ENCODE measurements around the gene PIGU.

PIGU gene

DNA sequence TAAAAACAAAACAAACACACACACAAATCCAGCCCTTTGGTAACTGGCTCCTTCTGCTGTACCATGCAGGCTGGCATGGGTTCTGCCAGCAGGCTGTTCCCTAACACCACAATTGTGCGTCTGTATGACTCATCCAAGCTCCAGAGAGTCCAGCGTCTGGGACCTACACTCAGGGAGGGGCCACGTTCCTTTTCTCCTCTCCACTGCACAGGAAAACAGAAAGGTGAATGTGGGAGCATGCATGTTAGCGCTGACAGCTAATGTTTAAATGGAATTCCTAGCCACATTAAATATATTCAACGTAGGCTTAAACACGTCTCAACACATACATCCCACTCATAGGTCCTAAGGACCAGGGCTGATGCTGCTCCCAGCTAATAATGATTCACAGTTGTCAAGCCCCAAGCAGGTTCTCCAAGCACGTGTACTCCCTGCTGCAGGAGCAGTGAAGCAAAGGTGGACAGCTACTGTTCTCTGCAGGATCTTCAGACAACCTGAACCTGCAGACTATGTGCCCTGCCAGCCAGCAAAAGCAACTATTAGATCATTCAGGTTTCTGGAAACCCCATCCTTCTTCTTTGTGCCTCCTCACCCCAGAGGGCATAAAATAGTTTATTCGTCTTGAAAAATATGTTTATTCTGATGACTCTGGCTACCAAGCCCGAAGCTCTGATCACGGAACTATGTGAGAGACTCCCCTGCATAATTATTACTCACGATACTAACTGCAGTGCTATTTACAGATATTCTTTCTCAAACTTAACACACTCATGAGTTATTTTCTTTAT is 97.5 kb downstream of the PIGU start:
- no peak for DNase-seq (ENCODE audit: low read depth in 3 of 3)

DNA sequence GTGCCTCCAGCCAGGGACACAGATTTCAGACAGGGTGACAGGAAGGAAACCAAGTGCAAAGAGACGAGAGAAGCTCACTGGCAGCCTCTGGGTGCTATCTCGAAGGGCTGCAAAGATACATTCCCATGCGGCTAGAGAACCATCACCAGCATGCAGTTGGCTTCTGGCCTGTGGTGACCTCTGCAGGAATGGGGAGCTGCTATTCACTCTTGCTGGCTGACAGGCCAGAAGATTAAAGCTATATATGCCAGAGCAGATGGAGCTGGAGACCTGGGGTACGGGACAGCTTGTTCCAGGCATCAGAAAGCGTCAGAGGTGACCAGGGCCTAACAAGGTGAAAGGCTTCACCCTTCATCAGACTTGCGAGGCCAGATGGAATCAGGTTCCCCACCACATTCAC is 98.4 kb downstream of the PIGU start:
- DNase-seq (ENCODE audit: low read depth in 3 of 3), result no peak

DNA sequence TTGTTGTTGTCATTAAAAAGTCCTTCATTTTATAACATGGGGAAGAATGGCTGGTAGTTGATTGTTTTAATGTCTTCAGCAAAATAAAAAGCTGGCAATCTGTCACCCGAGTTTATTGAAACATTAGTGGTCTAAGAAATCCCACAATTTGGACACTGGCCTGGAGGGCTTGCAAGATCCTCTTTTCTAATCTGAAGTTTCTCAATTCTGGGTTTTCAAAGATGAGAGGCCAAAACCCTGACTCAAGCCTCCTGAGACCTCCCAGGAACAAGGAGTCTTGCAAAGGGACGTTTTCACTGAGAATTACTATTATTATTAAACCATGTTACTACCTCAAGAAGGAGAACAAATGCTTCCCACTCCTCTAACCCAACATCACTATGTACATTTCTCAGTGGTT is 98.9 kb downstream of the PIGU start:
- no peak for DNase-seq (ENCODE audit: low read depth in 3 of 3)

DNA sequence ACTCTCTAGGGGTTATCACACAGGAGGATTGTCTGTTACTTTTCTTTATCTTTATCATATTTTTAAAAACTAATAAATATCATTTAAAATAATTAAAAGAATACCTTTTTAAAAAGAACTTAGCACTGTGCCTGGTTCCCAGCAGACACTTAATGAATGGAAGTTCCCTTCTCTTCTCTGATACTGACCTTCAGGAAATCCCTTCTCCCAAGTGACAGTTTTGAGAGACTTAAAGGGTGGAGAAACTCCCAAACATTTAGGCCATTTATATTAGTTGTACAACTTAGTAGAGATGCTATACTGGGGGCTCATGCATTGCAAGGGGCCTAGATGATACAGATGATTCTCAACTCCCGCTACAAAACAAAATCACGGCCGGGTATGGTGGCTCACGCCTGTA is 99.8 kb downstream of the PIGU start:
- DNase-seq (ENCODE audit: low read depth in 3 of 3), result no peak

DNA sequence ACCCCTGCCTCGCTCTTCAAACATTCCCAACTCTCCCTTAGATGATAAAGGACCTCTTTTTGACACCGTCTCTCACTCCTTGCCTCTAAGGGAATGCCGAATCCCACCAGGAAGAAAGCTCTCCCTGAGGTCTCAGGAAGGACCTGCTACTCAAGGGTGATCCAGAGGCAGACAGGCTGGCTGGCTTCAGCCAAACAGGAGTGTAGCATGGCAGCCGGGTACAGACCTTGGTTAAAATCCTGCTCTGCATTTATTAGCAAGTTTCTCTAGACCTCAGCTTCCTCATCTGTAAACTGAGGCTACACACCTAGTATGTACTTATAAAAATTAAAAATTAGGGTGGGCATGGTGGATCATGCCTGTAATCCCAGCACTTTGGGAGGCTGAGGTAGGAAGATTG is 101.1 kb downstream of the PIGU start:
- no peak for DNase-seq (ENCODE audit: low read depth in 3 of 3)

DNA sequence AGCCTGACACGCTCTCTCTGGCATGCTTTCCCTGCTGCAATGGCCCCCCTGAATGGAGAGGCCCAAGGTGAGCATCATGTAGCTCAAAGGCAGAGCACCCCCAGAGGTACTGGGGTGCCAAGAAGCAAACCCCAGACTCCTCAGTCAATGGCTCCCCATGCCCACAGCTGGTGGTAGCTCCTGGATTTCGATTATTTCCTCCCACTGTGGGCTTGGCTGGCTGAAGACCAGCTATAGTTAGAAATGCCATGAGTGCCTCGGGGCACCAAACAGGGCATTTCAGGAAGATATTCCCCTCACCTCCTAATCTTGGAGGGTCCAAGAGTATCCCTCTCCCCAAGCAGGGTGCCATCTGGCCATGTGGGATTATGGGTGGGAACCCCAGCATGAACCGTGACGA is 101.6 kb downstream of the PIGU start:
- no peak for DNase-seq (ENCODE audit: low read depth in 3 of 3)

GRCh38 chr20:34574861-34575260 is 102.0 kb downstream of the PIGU start:
- no peak for DNase-seq (ENCODE audit: low read depth in 3 of 3)

GRCh38 chr20:34574426-34574825 is 102.5 kb downstream of the PIGU start:
- DNase-seq (ENCODE audit: low read depth in 3 of 3), result no peak

DNA sequence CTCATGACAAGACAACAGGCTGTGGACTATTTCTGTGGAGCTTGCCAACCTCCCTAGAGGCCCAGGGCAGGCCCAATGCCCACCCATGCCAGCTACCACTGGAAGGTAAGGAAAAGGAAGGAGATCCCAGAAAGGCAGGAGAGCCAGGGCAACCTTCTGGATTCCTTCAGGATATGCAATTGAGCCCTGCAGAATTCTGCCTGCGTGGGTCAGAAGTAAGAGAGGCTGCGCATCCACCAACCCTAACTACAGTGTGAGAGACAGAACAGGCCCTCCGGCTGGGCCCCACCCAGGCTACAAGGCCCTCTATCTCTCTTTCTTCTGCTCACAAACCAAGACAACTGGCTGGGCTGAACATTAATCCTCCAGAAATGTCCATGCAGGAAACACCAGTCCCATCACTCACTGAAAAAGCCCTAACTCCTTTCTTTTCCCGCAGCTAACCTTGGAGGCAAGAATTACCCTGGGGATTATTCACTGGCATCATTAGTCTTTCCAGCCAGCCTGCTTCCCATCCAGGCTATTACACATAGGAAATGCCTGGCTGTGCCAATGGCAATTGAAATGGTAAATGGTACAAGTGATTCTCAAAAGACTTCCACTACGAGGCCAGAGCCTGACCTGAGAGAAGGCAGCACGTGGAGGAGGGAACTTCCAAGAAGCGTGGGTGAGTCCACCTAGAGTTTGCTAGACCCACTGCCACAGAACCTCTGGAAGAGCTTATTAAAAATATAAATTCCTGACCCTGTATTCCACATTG is 103.2 kb downstream of the PIGU start:
- no peak for DNase-seq (ENCODE audit: low read depth in 3 of 3)

GRCh38 chr20:34571753-34572152 is 105.1 kb downstream of the PIGU start:
- no peak for DNase-seq (ENCODE audit: low read depth in 3 of 3)

GRCh38 chr20:34570859-34571306 is 106.0 kb downstream of the PIGU start:
- no peak for DNase-seq (ENCODE audit: low read depth in 3 of 3)

- no peak for DNase-seq (ENCODE audit: low read depth in 3 of 3)
These were observed 107.3 kb downstream of the PIGU start for GRCh38 chr20:34569598-34569997.

DNA sequence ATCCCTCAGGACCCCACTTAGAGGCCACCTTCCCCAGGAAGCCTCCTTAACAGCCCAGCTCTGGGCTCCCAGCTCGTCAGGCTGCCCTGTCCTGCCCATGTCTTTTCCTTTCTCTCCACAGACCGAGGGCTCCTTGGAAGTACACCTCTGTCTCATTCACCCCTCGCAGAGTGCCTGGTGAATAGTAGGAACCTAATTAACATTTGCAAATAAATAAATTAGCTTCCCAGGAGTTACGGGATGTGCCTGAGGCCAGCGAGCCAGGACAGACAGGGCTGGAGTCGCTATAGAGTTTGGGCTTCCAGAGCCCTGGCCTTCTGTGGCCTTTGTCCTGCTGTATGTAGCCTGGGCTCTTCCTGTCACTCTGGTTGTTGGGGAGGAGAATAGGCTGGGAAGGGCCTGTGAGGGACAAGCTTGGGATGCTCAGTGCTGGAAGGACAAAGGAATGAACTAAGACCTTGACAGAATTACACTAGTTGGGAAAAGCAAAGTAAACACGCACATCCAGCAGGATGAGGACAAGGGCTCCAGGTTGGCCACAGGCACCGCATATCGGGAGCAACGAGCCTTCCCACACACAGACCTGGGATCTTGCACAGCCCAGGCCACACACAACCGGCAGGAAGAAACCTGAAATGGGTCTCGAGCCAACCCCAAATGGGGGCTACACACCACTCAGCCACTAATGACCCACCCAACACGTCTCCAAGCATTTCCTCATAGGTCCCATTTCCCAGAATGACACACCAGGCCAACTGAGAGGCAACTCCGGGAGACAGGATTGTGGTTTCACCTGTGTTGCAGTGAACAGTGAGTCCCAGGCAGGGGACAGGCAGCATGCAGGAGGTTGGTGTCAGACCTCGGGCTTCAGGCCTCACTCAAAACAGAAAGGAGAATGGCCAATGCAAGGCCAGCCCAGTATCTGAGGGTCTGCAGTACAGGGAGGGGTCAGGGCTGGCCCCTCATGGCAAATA is 108.7 kb downstream of the PIGU start:
- no peak for DNase-seq (ENCODE audit: low read depth in 3 of 3)

GRCh38 chr20:34566978-34567891 is 109.7 kb downstream of the PIGU start:
- DNase-seq (ENCODE audit: low read depth in 3 of 3), result no peak

DNA sequence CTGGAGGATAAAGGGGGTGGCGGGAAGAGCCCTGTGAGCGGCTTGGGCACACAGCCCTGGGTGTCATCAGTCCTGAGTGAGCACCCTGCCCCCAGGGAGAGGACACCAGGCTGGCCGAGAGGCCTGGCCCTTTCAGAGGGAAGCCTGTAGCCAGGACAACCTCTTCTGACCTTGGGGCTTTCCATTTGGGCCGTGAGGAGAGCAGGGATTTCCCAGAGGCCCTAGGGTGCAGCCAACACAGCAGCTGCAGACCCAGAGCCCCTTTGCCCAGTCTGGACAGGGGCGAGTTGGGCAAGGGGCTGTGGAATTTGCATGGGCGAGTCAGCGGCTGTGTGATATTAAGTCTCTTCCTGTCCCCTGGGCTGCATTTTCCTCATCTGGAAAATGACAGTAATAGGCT is 112.1 kb downstream of the PIGU start:
- DNase-seq (ENCODE audit: low read depth in 3 of 3), result no peak

DNA sequence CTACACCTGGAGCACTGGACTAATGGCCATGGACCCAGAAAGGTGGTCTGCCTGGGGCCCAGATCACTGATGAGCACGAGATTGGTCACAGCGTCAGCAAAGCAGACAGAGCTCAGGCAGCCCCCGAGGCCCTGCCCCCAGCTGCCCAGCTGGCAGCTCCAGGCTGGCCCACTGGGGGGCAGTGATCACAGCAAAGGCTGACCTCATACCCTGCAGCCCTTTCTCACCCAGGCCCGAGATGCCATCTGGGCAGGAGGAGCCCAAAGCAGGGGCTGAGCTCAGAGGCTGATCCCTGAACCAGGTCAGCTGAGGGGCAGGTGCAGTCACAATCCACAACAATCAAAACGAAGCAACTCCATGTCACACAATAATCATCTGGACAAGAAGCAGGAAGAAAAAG is 114.3 kb downstream of the PIGU start:
- no peak for DNase-seq (ENCODE audit: low read depth in 3 of 3)

DNA sequence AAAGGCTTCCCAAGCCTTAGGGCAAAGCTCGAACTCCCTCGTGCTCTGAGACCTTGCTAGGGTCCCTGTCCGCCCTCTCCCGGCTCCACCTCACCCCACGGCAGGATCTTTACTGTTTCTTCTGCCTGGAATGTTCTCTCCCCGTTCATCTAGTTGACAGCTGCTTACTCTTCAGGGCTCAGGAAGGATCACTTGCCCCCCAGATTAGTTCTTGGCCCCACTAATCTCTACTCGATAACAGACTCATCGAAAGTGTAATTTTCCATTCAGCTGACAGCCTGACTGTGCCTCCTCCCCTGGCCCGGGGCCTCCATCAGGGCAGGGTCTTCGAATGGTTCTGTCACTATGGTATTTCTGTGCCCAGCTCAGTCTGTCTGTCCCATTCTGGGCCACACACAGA is 115.2 kb downstream of the PIGU start:
- no peak for DNase-seq (ENCODE audit: low read depth in 3 of 3)

DNA sequence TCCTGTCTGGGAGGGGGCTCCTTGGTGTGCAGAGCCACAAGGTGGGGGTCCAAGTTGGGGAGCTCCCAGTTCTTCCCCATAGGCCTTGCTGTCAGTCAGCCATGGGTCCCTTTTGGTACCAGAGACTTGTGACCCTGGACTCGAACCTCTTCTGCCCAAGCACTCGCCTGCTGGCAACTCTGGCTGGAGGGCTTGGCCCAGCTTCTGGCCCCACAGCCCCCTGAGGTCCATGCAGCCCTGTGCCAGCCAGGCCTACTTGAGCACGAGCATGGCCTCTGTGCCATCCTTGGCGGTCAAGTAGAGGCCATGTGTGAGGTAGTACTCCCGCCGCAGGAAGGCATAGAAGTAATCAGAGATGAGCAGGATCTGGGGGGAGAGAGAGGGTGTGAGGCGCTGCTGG is 116.3 kb downstream of the PIGU start:
- DNase-seq (ENCODE audit: low read depth in 3 of 3), result no peak

DNA sequence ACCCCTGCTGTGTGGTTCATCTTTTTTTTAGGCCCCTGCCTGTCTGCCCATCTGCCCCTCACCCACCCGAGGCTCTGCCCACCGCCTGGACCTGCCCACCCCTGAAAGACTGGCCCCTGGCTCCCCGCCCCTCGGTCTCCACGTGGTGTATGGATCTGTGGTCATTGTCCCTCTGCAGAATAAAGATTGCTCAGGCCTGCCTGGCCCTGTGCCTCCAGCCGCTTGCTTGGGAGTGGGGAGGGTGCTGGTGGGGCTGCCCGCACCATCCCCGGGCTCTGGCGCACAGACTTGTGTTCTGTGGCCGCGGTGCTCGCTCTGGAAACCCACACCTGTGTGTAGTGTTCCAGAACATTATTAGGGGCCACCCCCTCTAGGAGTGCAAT is 116.8 kb downstream of the PIGU start:
- no peak for DNase-seq (ENCODE audit: low read depth in 3 of 3)

DNA sequence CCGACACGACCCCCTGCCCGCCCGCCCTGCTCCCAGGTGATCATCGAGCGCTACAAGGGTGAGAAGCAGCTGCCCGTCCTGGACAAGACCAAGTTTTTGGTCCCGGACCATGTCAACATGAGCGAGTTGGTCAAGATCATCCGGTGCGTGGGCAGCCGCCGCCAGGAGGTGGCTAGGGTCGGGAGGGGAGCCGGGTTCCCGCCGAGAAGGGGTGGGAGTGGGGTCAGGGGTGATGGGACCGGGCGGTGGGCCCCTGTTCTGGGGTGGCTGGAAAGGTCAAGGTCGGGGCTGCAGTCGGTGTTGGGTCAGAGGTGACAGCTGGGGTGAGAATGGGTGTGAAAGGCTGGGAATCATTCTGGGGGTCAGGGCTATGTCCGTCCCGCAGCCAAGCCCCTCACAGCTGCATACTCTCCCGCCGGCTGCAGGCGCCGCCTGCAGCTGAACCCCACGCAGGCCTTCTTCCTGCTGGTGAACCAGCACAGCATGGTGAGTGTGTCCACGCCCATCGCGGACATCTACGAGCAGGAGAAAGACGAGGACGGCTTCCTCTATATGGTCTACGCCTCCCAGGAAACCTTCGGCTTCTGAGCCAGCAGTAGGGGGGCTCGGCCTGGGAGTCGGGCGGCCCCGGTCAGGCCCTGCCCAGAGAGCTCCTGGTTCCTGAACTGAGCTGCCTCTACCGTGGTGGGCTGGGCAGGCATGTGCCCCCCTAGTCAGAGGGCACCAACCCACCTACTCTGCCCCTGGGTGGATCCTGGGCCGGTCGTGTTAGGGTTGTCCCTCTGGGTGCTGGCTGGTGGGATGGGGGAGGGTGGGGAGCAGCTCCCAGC is 117.4 kb downstream of the PIGU start:
- no peak for DNase-seq (ENCODE audit: low read depth in 3 of 3)
